MCF 10A (cell line): ENCODE results near the gene TIFAB. TPM values are rescaled to one million over a fixed set of nuclear protein-coding genes. Genes with fewer than 3 reads are reported as not detected.

Experiments used
- BruUV-seq: library from RNA; stranded (reverse); fragments of 400-500 nt; replicated peaks from 2 replicates; lab custom pipeline; 2021; lab: Mats Ljungman, UMichigan
- CTCF ChIA-PET: fragments of 300-600 bp; sonication (Branson Sonifier 250); formaldehyde crosslinking; extraction: SDS; loops from one replicate; lab custom pipeline; 2021; ENCODE audit warnings: antibody characterized with exemption, inconsistent platforms; lab: Yijun Ruan, JAX
- POLR2A ChIA-PET: fragments of 300-600, 350-650 bp; sonication (Branson Sonifier 250); formaldehyde crosslinking; extraction: SDS; loops from one replicate; lab custom pipeline; 2020; ENCODE audit warnings: antibody characterized with exemption, inconsistent platforms; lab: Yijun Ruan, JAX
- DNase-seq: peaks from one replicate; pipeline ENCODE4 v3.0.0-alpha.2; 2018; ENCODE audit not compliant: unreplicated experiment
- H3K27ac Mint-ChIP-seq: one replicate; pipeline ENCODE4 v1.8.0; 2022; ENCODE audit warnings: mild to moderate bottlenecking, low read depth, mixed read lengths; ENCODE audit not compliant: unreplicated experiment
- H3K27me3 Mint-ChIP-seq: one replicate; pipeline ENCODE4 v1.8.0; 2022; ENCODE audit warnings: mixed read lengths; ENCODE audit not compliant: insufficient read depth, unreplicated experiment
- H3K36me3 Mint-ChIP-seq: one replicate; pipeline ENCODE4 v1.8.0; 2022; ENCODE audit warnings: mild to moderate bottlenecking, moderate library complexity, mixed read lengths; ENCODE audit not compliant: insufficient read depth, unreplicated experiment
- H3K4me1 Mint-ChIP-seq: one replicate; pipeline ENCODE4 v1.8.0; 2022; ENCODE audit warnings: mixed read lengths; ENCODE audit not compliant: insufficient read depth, unreplicated experiment
- H3K4me3 Mint-ChIP-seq: one replicate; pipeline ENCODE4 v1.8.0; 2022; ENCODE audit warnings: mild to moderate bottlenecking, moderate library complexity, mixed read lengths; ENCODE audit not compliant: unreplicated experiment
- H3K9me3 Mint-ChIP-seq: one replicate; pipeline ENCODE4 v1.8.0; 2022; ENCODE audit warnings: mixed read lengths; ENCODE audit not compliant: unreplicated experiment
- intact Hi-C: fragments of 100-400 bp; cut with micrococcal nuclease; formaldehyde crosslinking; loops from 2 replicates; pipeline ENCODE4 v1.14.1; 2022
- total RNA-seq: library from RNA; stranded (reverse); gene quantifications from 2 replicates; pipeline ENCODE4 v1.2.3, GENCODE V29; 2022
- TF ChIP-seq, protein P1 (sequence below): fragments of 200-600 bp; IDR thresholded peaks from one replicate; pipeline ENCODE4 v1.8.0; 2022; ENCODE audit warnings: antibody characterized with exemption, mild to moderate bottlenecking; ENCODE audit not compliant: unreplicated experiment

TIFAB gene
- total RNA-seq, 1 experiment from 2014 or later, result not detected

GRCh38 chr5:135466178-135467050, 14.3 kb upstream of the TIFAB start:
- no peaks in the 10 kb centered on the region for H3K9me3 Mint-ChIP-seq
- POLR2A ChIA-PET, result interaction anchor here (0.7 to 8.0 kb wide), 6 partner anchors 8 to 99 kb away, joined by 3 to 88 read pairs (median 4); no protein-coding TSS in a partner anchor
- no peaks in the 10 kb centered on the region for H3K36me3 Mint-ChIP-seq
- peak; percentile 78 for DNase-seq
- H3K4me3 Mint-ChIP-seq, result no peak overlapping the region
- H3K4me1 Mint-ChIP-seq, result peaks cover 5% of the 10 kb centered on the region
- no peak overlapping the region for H3K27ac Mint-ChIP-seq
- TF ChIP-seq, protein P1, sequence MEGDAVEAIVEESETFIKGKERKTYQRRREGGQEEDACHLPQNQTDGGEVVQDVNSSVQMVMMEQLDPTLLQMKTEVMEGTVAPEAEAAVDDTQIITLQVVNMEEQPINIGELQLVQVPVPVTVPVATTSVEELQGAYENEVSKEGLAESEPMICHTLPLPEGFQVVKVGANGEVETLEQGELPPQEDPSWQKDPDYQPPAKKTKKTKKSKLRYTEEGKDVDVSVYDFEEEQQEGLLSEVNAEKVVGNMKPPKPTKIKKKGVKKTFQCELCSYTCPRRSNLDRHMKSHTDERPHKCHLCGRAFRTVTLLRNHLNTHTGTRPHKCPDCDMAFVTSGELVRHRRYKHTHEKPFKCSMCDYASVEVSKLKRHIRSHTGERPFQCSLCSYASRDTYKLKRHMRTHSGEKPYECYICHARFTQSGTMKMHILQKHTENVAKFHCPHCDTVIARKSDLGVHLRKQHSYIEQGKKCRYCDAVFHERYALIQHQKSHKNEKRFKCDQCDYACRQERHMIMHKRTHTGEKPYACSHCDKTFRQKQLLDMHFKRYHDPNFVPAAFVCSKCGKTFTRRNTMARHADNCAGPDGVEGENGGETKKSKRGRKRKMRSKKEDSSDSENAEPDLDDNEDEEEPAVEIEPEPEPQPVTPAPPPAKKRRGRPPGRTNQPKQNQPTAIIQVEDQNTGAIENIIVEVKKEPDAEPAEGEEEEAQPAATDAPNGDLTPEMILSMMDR, result peak; percentile 99
- CTCF ChIA-PET, result interaction anchor here (0.5 to 29.6 kb wide), 65 partner anchors 10 to 1897 kb away, joined by 3 to 2166 read pairs (median 4); partner anchors contain the start of genes CXCL14, DCANP1, MACROH2A1 and NEUROG1
- H3K27me3 Mint-ChIP-seq, result peaks cover 12% of the 10 kb centered on the region
- intact Hi-C loops, result loop anchor here (1.0 to 2.0 kb wide), 3 partner anchors 26 to 263 kb away; no protein-coding TSS in a partner anchor
- BruUV-seq, result no TSS peak

DNA sequence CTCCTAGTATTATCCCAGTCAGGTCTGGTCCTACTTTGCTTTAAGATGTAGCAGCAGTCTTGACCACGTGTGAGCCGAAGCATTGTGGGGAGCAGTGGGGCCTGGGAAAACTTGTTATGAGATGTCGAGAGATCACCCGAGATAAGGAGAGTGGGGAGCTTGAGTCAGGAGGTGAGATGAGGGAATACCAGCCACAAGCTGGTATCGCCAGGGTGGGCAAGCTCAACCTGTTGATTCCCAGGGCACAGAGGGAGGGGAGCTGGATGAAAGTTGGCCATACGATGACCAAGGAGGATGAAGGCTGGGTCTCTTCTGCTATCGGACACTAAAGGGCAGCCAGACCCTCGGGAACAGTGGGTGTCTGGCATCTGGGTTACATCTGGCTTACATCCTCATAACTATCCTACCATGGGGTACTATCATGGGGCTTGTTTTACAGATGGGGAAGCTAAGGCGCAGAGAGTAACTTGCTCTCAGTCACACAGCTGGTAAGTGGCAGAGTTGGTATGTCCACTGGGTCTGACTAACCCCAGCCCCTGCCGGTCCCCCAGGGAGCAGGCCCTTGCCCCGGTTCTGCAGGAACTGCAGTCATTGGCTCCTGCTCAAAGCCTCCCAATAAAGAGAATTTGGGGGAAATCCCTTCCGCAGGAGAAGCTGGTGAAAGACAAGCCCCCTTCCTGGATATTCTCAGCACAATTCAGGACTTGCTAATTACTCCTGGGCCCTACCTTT, 13.4 kb upstream of the TIFAB start:
- Mint-ChIP-seq H3K27ac (no peak overlapping the region), H3K4me3 (no peak overlapping the region), H3K36me3 (no peaks in the 10 kb centered on the region), H3K4me1 (peaks cover 5% of the 10 kb centered on the region), H3K27me3 (peaks cover 14% of the 10 kb centered on the region), H3K9me3 (no peaks in the 10 kb centered on the region)
- CTCF ChIA-PET, result interaction anchor here (0.5 to 29.6 kb wide), 56 partner anchors 9 to 746 kb away, joined by 3 to 2166 read pairs (median 4); partner anchors contain the start of genes CXCL14, DCANP1, MACROH2A1 and NEUROG1
- BruUV-seq, result no TSS peak
- no peak for DNase-seq
- TF ChIP-seq, protein P1, result no peak
- intact Hi-C loops, result loop anchor here (1.0 to 2.0 kb wide), 3 partner anchors 27 to 264 kb away; no protein-coding TSS in a partner anchor
- POLR2A ChIA-PET, result interaction anchor here (0.7 to 8.0 kb wide), 5 partner anchors 8 to 86 kb away, joined by 3 to 88 read pairs (median 5); no protein-coding TSS in a partner anchor

- TF ChIP-seq, protein P1, result peak; percentile 83
- H3K27ac Mint-ChIP-seq, result no peak overlapping the region
- peaks cover 19% of the 10 kb centered on the region for H3K27me3 Mint-ChIP-seq
- POLR2A ChIA-PET, result interaction anchor here (0.5 to 8.0 kb wide), 7 partner anchors 15 to 1935 kb away, joined by 3 to 88 read pairs (median 3); partner anchors contain the start of gene DCANP1
- H3K4me1 Mint-ChIP-seq, result peaks cover 15% of the 10 kb centered on the region
- no peak overlapping the region for H3K4me3 Mint-ChIP-seq
- no TSS peak for BruUV-seq
- no peaks in the 10 kb centered on the region for H3K36me3 Mint-ChIP-seq
- no peaks in the 10 kb centered on the region for H3K9me3 Mint-ChIP-seq
- intact Hi-C loops, result loop anchor here (1.0 kb wide), 3 partner anchors 89 to 368 kb away; no protein-coding TSS in a partner anchor
- CTCF ChIA-PET, result interaction anchor here (0.5 to 29.6 kb wide), 44 partner anchors 8 to 749 kb away, joined by 3 to 2166 read pairs (median 4); partner anchors contain the start of genes DCANP1 and TIFAB
- DNase-seq, result peak; percentile 85
Observed at GRCh38 chr5:135462304-135462703, 10.2 kb upstream of the TIFAB start.
